HG03103 (cell line): Measurements from ENCODE around the gene ABHD17C.
"Not testable (repeated sequence)": the region's sequence is repeated elsewhere in the genome, so short reads cannot be mapped to it uniquely, and the experiment has no call there.

Experiments
- ATAC-seq: cut with Tn5 transposase; IDR thresholded peaks from one replicate; pipeline ENCODE4 v1.9.1; 2021; ENCODE audit warnings: low read depth; ENCODE audit not compliant: unreplicated experiment

ABHD17C gene

GRCh38 chr15:80695099-80695910 is at the start of gene ABHD17C:
Gene ABHD17C, plus strand, starts transcription at chr15:80695310. Its CDS starts 120 bp downstream, at chr15:80695430.
- peak; percentile 55 for ATAC-seq

- no peak for ATAC-seq
Observed at GRCh38 chr15:80645494-80646065, 49.5 kb upstream of the ABHD17C start.

DNA sequence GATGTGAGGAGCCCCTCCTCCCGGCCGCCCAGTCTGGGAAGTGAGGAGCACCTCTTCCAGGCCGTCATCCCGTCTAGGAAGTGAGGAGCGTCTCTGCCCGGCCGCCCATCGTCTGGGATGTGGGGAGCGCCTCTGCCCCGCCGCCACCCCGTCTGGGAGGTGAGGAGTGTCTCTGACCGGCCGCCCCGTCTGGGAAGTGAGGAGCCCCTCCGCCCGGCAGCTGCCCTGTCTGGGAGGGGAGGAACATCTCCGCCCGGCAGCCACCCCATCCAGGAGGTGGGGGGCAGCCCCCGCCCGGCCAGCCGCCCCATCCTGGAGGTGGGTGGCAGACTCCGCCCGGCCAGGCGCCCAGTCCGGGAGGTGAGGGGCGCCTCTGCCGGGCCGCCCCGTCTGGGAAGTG is 47.7 kb upstream of the ABHD17C start:
- not testable (repeated sequence) for ATAC-seq

GRCh38 chr15:80654299-80654698 is 40.8 kb upstream of the ABHD17C start:
- ATAC-seq: no peak

DNA sequence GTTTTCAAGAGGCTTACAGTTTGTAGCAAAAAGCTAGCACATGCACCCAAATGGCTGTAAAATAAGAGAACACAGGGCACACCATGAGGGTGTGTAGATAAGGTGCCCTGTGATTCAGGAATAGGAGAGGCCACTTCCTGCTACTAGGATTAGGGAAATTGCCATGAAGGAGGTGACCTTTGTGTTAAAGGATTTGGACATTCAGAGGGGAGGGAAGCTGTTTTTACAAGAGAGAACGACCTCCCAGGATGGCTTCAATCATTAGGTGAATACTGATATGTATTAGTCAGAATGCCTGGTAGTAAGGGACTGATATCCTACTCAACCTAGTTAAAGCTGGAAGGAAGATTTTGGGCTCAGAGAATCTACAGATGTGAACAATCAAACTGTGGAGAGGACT is 35.7 kb upstream of the ABHD17C start:
- no peak for ATAC-seq

DNA sequence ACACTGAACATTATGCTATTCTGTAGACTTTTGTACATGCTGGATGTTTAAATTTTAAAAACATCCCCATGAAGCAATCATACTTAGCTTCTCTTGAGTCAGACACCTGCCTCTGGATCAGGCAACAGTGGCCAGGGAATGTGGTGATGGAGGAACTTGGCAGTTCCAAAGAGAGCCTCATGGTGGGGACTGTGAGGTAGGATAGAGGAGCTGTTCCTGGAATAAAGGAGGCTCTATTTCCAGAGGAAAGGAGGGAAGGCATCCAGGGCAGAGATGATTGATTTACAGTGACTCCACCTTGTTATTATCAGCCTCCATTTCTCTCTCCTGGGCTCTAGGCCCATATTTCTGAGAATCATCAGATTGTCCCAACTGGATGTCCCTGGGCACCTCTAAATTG is 35.0 kb upstream of the ABHD17C start:
- ATAC-seq: no peak

- no peak for ATAC-seq
Observed at GRCh38 chr15:80662129-80662528, 33.0 kb upstream of the ABHD17C start.

DNA sequence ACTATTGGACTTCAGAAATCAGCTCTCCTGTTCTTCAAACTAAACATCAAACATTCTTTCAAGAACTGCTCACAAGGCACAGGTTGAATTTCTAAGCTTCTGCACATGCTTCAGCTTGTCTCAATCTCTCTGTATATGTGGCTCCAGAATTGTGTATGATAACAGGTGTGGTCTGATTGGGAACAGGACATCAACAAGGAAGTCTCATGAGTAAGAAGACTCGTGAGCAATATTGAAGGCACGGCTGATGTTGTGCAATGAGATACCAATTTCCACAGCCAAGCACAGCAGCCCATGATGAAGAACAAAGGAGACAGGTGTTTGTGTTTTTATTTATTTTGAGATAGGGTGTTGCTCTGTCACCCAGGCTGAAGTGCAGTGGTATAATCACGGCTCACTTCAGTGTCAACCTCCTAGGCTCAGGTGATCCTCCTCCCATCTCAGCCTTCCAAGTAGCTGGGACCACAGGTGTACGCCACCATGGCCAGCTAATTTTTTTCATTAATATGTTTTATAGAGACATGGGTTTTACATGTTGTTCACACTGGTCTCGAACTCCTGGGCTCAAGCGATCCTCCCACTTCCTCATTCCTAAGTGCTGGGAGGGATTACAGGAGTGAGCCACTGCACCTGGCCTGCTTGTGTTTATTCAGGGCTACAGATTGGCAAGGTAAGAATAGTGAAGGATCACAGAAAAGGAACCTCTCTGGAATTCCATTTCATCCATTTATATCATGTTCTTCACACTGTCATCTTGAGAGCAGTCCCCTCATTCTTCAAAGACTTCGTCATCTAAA is 32.2 kb upstream of the ABHD17C start:
- no peak for ATAC-seq

DNA sequence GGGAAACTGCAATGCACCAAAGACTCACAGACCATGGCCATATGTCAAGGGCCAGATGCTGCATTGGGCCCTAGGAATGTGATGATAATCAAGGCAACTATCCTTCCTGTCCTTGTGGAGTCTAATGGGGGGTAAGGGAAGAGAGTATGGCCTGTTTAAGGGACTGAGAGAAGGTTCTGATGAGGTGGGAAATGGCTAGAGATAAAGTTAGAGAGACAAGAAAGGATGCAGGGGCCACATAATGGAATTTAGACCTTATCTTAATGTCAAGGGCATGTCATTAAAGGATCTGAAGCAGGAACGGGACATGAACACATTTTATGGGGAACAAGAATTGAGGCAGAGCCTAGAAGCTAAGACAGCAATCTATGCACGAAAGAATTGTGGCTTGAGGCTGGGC is 30.0 kb upstream of the ABHD17C start:
- ATAC-seq: no peak

DNA sequence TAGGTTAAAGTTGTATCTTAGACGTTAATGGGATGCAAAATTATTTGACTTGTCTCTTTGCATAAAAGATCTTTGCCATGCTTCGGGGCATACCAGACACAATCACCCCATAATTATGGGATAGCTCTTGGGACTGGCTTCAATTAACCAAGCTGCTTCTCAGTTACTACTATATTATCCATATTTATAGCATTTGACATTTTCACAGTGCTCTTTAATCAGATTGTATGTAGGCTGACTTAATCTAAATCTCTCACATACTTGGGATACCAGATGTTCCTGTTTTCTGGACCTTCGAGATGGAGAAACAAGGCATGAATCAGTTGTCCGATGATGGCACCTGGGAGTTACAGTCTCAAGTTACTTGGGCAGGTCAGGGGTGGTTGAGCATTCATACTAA is 27.2 kb upstream of the ABHD17C start:
- ATAC-seq: no peak

DNA sequence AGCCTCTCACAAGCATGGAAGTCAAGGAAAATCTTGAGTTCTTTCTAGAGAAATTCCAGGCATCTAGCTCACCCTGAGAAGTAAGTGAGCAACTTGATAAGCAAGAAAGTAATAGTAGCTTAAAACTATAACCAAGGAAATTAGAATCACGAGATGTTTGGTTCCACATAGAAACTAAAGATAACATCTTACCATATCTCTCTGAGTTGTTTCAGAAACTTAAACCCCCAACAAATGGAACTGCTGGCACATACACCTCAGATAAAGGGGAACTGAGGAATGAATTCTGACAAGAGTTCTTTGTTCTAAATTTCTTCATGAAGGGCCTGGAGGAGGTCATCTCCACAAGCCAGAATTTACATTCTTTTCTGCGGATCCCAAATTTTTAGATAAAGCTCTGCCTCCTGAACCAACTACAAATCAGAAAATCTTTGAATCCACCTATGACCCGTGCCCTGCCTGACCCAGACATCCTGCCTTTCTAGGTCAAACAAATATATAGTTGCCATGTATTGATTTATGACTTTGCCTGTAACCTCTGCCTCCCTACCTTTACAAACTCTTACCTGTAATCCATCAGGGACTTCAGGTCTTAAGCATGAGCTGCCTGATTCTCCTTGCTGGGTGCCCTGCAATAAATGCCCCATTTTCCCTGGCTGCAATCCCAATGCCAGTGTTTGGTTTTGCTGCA is 26.4 kb upstream of the ABHD17C start:
- no peak for ATAC-seq

GRCh38 chr15:80669663-80670273 is 25.3 kb upstream of the ABHD17C start:
- no peak for ATAC-seq

DNA sequence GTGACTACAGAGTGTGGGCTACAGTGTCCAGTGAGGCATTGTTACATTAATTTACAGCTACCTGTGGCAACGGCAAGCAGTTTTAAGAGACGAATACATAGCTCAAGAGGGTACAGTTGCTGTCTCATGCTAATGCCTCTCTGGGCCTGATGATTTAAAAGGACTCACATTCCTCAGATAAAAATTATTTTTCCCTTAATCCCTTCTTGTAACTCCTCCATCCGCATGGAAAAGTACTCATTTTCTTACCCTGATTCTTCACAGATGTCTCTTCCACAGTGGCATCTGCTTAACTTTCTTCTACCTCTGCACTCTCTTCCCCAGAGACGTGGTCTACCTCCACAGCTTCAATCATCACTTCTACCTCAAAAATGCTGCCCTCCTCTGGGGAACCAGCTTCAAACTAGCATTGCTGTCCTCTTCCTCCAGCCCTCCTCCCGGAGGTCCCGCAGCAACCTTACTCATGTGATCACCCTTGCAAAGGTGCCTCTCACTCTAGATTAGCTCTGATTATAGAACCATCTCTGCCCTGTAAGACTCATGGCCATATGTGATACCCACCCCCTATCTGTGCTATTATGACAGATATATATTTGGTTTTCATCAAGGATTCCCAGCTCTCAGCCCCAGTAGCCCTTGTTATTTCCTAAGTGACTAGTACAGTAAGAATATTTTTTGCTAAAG is 21.4 kb upstream of the ABHD17C start:
- no peak for ATAC-seq

GRCh38 chr15:80674245-80674614 is 20.9 kb upstream of the ABHD17C start:
- ATAC-seq: no peak

- ATAC-seq: no peak
Observed at GRCh38 chr15:80677041-80677440, 18.1 kb upstream of the ABHD17C start.

GRCh38 chr15:80679167-80679803 is 15.8 kb upstream of the ABHD17C start:
- ATAC-seq: no peak

DNA sequence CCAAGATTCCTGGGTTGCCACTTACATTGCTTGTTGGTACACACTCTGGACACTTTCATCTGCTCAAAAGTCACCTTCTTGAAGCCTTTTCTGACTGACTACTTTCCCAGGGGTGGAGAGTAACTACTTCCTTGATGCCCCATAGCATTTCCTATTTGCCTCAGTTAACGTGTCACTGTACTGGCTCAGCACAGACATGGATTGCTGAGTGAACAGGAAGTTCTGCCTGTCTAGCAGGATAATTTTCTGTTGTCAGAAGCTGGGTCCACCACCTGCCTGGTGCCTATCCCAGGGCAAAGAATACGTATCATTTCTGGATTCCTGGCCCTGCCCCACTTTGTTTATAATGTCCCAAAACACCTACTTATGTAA is 15.3 kb upstream of the ABHD17C start:
- no peak for ATAC-seq

- ATAC-seq: no peak
Observed at GRCh38 chr15:80682201-80682600, 12.9 kb upstream of the ABHD17C start.

DNA sequence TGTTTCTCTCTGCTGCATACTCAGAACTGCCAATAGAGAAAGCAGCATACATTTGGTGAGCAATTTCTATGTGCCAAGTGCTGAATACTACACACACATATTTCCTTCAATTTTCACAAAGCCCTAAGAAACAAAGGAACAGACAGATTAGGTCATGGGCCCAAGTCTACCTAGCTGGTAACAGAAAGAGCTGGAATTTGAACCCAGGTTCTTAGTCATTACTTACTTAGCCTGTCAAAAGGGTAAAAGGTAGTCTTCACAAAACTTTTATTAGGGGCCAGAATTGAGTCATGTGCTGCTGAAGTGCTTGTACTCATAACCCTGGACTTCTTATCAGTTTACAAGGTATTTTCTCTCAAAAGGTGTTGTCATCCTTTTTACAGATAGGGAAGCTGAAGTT is 10.4 kb upstream of the ABHD17C start:
- ATAC-seq: no peak

DNA sequence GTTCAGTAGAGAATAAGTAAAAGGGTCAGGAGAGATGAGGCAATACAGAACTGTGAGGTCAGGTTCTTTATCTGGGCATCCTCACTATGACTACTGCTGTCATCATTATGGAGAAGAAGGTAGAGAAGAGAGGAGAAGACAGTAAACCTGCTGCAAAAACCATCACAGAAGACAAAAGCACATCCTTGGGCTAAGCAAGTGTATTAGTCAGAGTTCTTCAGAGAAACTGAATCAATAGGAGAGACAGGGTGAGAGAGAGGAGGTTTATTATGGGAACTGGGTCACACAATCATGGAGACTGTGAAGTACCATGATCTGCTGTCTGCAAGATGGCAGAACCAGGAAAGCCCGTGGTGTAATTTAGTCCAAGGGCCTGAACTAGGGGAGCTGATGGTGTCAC is 9.5 kb upstream of the ABHD17C start:
- no peak for ATAC-seq
